HEK293 (cell line): ENCODE data around the gene TRNT1.

Experiments used
- CTCF ChIP-seq: fragments of 450-650 bp; formaldehyde crosslinking; IDR thresholded peaks from 2 replicates; pipeline ENCODE4 v1.5.1; 2016; ENCODE audit warnings: missing biosample characterization, missing genetic modification characterization
- ELK4 ChIP-seq: IDR thresholded peaks from 2 replicates; pipeline ENCODE4 v1.6.1; 2011; ENCODE audit warnings: mild to moderate bottlenecking, low read depth, low read length, borderline replicate concordance
- GLI4 ChIP-seq: fragments of 450-650 bp; formaldehyde crosslinking; IDR thresholded peaks from 2 replicates; pipeline ENCODE4 v1.5.1; 2016; ENCODE audit warnings: missing biosample characterization, missing genetic modification characterization
- HOXC10 ChIP-seq: sonication (generic); formaldehyde crosslinking; IDR thresholded peaks from 2 replicates; pipeline ENCODE4 v1.8.1; 2023; ENCODE audit warnings: mild to moderate bottlenecking, missing genetic modification reagents
- REPIN1 ChIP-seq: fragments of 450-650 bp; formaldehyde crosslinking; IDR thresholded peaks from 2 replicates; pipeline ENCODE4 v1.5.1; 2017; ENCODE audit warnings: missing biosample characterization, missing genetic modification characterization, low read depth
- SCRT2 ChIP-seq: fragments of 450-650 bp; formaldehyde crosslinking; IDR thresholded peaks from 2 replicates; pipeline ENCODE4 v1.5.1; 2016; ENCODE audit warnings: missing biosample characterization, missing genetic modification characterization
- SP7 ChIP-seq: fragments of 450-650 bp; formaldehyde crosslinking; IDR thresholded peaks from 2 replicates; pipeline ENCODE4 v1.5.1; 2016; ENCODE audit warnings: missing biosample characterization, missing genetic modification characterization
- YY1 ChIP-seq: fragments of 450-650 bp; formaldehyde crosslinking; IDR thresholded peaks from 2 replicates; pipeline ENCODE4 v1.5.1; 2018; ENCODE audit warnings: missing biosample characterization, missing genetic modification characterization
- ZBTB11 ChIP-seq: fragments of 450-650 bp; formaldehyde crosslinking; conservative IDR thresholded peaks from 2 replicates; pipeline ENCODE4 v1.5.1; 2016; ENCODE audit warnings: low read depth, missing biosample characterization, missing genetic modification characterization
- ZBTB6 ChIP-seq: fragments of 450-650 bp; formaldehyde crosslinking; IDR thresholded peaks from 2 replicates; pipeline ENCODE4 v1.5.1; 2017; ENCODE audit warnings: missing biosample characterization, missing genetic modification characterization
- ZFP3 ChIP-seq: fragments of 450-650 bp; formaldehyde crosslinking; IDR thresholded peaks from 2 replicates; pipeline ENCODE4 v1.5.1; 2016; ENCODE audit warnings: low read depth, missing biosample characterization, missing genetic modification characterization
- ZNF169 ChIP-seq: fragments of 450-650 bp; formaldehyde crosslinking; IDR thresholded peaks from 2 replicates; pipeline ENCODE4 v1.5.1; 2016; ENCODE audit warnings: missing biosample characterization, missing genetic modification characterization
- ZNF174 ChIP-seq: fragments of 450-650 bp; formaldehyde crosslinking; IDR thresholded peaks from 2 replicates; pipeline ENCODE4 v1.5.0; 2017; ENCODE audit warnings: missing biosample characterization, mild to moderate bottlenecking, missing genetic modification characterization
- ZNF202 ChIP-seq: fragments of 450-650 bp; formaldehyde crosslinking; IDR thresholded peaks from 2 replicates; pipeline ENCODE4 v1.5.1; 2016; ENCODE audit warnings: missing biosample characterization, missing genetic modification characterization, borderline replicate concordance
- ZNF23 ChIP-seq: fragments of 450-650 bp; formaldehyde crosslinking; IDR thresholded peaks from 2 replicates; pipeline ENCODE4 v1.5.1; 2016; ENCODE audit warnings: missing biosample characterization, missing genetic modification characterization, borderline replicate concordance
- ZNF239 ChIP-seq: fragments of 450-650 bp; formaldehyde crosslinking; IDR thresholded peaks from 2 replicates; pipeline ENCODE4 v1.5.1; 2016; ENCODE audit warnings: missing biosample characterization, missing genetic modification characterization
- ZNF280D ChIP-seq: fragments of 450-650 bp; formaldehyde crosslinking; IDR thresholded peaks from 2 replicates; pipeline ENCODE4 v1.5.1; 2016; ENCODE audit warnings: missing biosample characterization, missing genetic modification characterization
- ZNF394 ChIP-seq: fragments of 450-650 bp; formaldehyde crosslinking; IDR thresholded peaks from 2 replicates; pipeline ENCODE4 v1.5.1; 2016; ENCODE audit warnings: missing biosample characterization, missing genetic modification characterization, mild to moderate bottlenecking, moderate library complexity, borderline replicate concordance
- ZNF433 ChIP-seq: fragments of 450-650 bp; formaldehyde crosslinking; IDR thresholded peaks from 2 replicates; pipeline ENCODE4 v1.5.1; 2016; ENCODE audit warnings: missing biosample characterization, missing genetic modification characterization, low read depth
- ZNF501 ChIP-seq: fragments of 450-650 bp; formaldehyde crosslinking; IDR thresholded peaks from 2 replicates; pipeline ENCODE4 v1.5.1; 2016; ENCODE audit warnings: missing biosample characterization, missing genetic modification characterization
- ZNF510 ChIP-seq: fragments of 450-650 bp; formaldehyde crosslinking; IDR thresholded peaks from 2 replicates; pipeline ENCODE4 v1.5.1; 2018; ENCODE audit warnings: mild to moderate bottlenecking, missing genetic modification characterization, missing biosample characterization; ENCODE audit not compliant: insufficient replicate concordance
- ZNF600 ChIP-seq: fragments of 450-650 bp; formaldehyde crosslinking; IDR thresholded peaks from 2 replicates; pipeline ENCODE4 v1.5.1; 2016; ENCODE audit warnings: missing biosample characterization, missing genetic modification characterization
- ZNF692 ChIP-seq: fragments of 450-650 bp; formaldehyde crosslinking; IDR thresholded peaks from 2 replicates; pipeline ENCODE4 v1.5.1; 2016; ENCODE audit warnings: missing biosample characterization, missing genetic modification characterization
- ZNF76 ChIP-seq: fragments of 450-650 bp; formaldehyde crosslinking; IDR thresholded peaks from 2 replicates; pipeline ENCODE4; 2016; ENCODE audit warnings: low read depth, missing biosample characterization, missing genetic modification characterization, borderline replicate concordance
- ZSCAN23 ChIP-seq: fragments of 450-650 bp; formaldehyde crosslinking; IDR thresholded peaks from 2 replicates; pipeline ENCODE4 v1.5.1; 2016; ENCODE audit warnings: missing biosample characterization, missing genetic modification characterization
- ZSCAN4 ChIP-seq: fragments of 450-650 bp; formaldehyde crosslinking; IDR thresholded peaks from 2 replicates; pipeline ENCODE4 v1.5.1; 2017; ENCODE audit warnings: missing biosample characterization, missing genetic modification characterization

The TRNT1 gene

GRCh38 chr3:3179407-3180094 is 52.8 kb downstream of the TRNT1 start, which contains the start of gene CRBN (continued):
- TF ChIP-seq ZNF202 (tag by site-specific recombination) (no peak), ZNF692 (tag by site-specific recombination) (peak; percentile 85), YY1 (peak; percentile 96), ZBTB6 (tag by site-specific recombination) (peak; percentile 30; the same call in 1 of the 2 replicates), CTCF (peak; percentile 98), ZNF501 (tag by site-specific recombination) (peak; percentile 93), ZNF280D (tag by site-specific recombination) (no peak), SCRT2 (tag by site-specific recombination) (peak; percentile 95), ZNF433 (tag by site-specific recombination) (no peak), ZNF510 (tag by site-specific recombination) (no peak), SP7 (peak; percentile 81; the same call in 1 of the 2 replicates), ELK4 (no peak), ZBTB11 (tag by site-specific recombination) (peak; percentile 36; the same call in 1 of the 2 replicates), ZSCAN23 (tag by site-specific recombination) (no peak), ZNF174 (tag by site-specific recombination) (no peak), REPIN1 (no peak), HOXC10 (CRISPR knock-in tag) (no peak), ZNF394 (tag by site-specific recombination) (peak; percentile 71; the same call in 1 of the 2 replicates), ZFP3 (tag by site-specific recombination) (no peak), ZNF239 (0 out of 2 replicates have a peak, but pooled peaks have one; percentile 45), GLI4 (no peak), ZNF76 (tag by site-specific recombination) (peak; percentile 94), ZSCAN4 (tag by site-specific recombination) (peak; percentile 29; the same call in 1 of the 2 replicates), ZNF169 (no peak), ZNF600 (peak; percentile 73; the same call in 1 of the 2 replicates), ZNF23 (tag by site-specific recombination) (no peak)
